G401 (cell line): Measurements from ENCODE around the gene TOMM40. TPM values are rescaled to one million over a fixed set of nuclear protein-coding genes. Genes with fewer than 3 reads are reported as not detected.
"Not testable (repeated sequence)": the region's sequence is repeated elsewhere in the genome, so short reads cannot be mapped to it uniquely, and the experiment has no call there.

Experiments
- DNase-seq: peaks from one replicate; pipeline ENCODE4 v3.0.0-alpha.2; 2015; ENCODE audit warnings: low spot score
- in situ Hi-C: cut with HindIII; loops from 2 replicates; pipeline ENCODE4 v1.10.0; 2016; ENCODE audit warnings: low sequenced_read_pairs, mixed read lengths
- total RNA-seq: library from RNA; depleted of rRNA; stranded (reverse); fragments of >200 nt; shearing (Covaris generic); gene quantifications from 2 replicates; pipeline ENCODE4 v1.2.3, GENCODE V29; 2014

The TOMM40 gene
- total RNA-seq, 1 experiment from 2014 or later: 256 TPM

DNA sequence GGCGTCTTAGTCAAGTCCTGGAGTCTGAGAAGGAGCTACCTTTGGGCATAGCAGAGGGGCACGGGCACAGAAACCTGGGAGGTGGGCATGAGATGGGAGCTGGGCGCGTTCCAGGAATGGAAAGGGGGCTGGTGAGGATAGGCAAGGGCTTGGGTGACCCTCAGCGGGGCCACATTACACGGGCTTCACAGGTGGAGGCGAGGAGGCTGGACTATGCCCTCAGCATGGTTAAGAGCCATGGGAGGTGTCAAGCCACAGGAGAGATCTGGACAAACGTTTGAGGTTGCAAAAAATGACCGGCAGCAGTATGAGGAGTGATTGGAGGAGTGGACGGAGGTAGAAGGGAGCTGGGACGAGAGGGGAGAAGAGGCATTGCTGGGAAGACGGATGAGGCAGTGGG is 23.5 kb upstream of the TOMM40 start:
- in situ Hi-C loops: no loop called here
- no peak for DNase-seq

- in situ Hi-C loops: no loop called here
- no peak for DNase-seq
Measured at GRCh38 chr19:44869733-44870470, 21.2 kb upstream of the TOMM40 start.

DNA sequence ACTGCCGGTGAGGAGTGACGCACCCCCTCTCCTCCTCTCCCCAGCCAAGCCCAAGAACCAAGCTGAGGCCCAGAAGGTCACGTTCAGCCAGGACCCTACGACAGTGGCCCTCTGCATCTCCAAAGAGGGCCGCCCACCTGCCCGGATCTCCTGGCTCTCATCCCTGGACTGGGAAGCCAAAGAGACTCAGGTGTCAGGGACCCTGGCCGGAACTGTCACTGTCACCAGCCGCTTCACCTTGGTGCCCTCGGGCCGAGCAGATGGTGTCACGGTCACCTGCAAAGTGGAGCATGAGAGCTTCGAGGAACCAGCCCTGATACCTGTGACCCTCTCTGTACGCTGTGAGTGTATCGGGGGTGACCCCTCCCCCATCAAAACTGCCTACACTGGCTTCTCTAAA is 19.2 kb upstream of the TOMM40 start:
- in situ Hi-C loops: no loop called here
- no peak for DNase-seq

GRCh38 chr19:44872661-44873060 is 18.4 kb upstream of the TOMM40 start:
- in situ Hi-C loops: no loop called here

DNA sequence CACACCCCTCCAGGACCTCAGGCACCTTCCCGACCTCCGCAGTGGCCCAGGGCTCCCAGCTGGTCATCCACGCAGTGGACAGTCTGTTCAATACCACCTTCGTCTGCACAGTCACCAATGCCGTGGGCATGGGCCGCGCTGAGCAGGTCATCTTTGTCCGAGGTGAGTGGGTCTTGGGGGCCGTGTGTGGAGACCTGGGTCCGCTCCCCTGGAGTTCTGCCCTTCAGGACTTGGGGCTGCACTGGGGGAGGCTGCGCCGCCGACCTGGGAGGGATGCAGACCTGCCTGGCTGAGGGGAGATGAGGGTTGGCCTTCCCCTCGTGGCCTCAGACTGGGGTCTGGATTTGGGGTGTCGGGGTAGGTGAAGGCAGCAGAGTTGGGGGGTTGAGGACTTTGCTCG is 16.7 kb upstream of the TOMM40 start:
- in situ Hi-C loops: no loop called here
- DNase-seq: no peak

More at GRCh38 chr19:44872661-44873060, 18.4 kb upstream of the TOMM40 start:
- DNase-seq: no peak

DNA sequence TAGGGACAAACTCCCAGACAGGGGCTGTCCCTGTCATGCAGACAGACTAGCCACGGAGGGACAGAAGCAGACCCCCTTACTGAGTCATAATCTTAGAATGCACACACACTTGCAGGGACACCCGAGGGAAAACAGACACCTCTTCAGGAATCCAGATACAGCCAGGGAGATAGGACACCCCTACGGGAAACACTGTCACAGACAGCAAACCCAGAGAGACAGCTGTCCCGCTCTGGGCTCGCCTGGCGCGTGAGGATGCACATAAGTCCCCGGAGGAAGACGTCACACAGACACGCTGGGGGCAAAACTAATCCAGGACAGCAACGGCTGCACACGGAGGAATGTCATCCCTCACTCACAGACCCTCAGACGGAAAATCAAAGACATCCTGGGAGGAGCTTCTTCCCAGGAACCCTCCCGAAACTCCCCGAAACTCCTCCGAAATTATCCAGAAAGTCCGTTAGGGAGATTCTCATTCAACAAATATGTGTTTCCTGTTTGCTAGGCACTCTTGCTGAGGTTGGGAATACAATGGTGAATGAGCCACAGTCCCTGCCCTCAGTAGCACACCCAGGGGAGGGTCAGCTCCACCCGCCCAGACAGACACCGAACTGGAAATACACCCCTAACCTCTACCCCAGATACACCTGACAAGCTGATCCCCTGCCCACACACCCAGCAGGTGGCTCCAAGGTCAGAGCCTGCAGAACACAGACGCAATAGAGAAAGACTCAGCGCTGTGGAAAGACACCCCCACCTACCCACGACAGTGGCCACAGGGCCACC is 15.2 kb upstream of the TOMM40 start:
- DNase-seq: no peak

DNA sequence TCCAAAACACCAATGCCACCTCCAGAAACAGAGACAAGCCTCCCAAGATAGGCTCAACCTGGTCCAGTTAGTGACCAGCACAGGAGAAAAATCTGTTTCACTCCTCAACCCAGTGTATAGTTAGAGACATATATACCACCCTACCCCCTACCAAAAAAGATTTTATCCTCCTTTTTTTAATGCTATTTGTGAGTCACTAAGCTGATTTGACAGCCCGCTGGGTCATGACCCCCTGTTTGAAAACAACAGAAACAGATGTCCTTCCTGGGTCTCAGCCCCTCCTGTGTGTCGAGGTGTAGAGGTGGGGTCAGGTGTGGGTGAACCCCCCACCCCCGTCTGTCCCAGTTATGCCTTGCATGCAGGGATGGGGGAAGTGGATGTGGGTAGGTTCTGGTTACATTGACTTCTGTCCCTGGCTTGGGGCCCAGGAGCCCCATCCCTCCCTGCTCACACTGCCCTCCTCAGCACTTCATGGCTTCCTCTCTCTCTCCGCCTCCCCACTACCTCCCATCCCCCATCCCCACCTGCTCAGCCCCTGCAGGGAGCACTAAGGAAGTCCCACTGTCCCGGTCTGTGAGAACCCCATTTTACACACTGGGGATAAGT is 14.0 kb upstream of the TOMM40 start:
- DNase-seq: no peak
- in situ Hi-C loops: no loop called here

More for the DNA sequence above, 15.2 kb upstream of the TOMM40 start:
- in situ Hi-C loops: no loop called here

DNA sequence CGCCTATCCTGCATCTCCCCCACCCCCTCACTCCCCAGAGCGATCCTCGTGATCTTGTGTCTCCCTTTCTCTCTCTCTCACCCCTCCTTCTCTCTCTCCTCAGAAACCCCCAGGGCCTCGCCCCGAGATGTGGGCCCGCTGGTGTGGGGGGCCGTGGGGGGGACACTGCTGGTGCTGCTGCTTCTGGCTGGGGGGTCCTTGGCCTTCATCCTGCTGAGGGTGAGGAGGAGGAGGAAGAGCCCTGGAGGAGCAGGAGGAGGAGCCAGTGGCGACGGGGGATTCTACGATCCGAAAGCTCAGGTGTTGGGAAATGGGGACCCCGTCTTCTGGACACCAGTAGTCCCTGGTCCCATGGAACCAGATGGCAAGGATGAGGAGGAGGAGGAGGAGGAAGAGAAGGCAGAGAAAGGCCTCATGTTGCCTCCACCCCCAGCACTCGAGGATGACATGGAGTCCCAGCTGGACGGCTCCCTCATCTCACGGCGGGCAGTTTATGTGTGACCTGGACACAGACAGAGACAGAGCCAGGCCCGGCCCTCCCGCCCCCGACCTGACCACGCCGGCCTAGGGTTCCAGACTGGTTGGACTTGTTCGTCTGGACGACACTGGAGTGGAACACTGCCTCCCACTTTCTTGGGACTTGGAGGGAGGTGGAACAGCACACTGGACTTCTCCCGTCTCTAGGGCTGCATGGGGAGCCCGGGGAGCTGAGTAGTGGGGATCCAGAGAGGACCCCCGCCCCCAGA is 12.8 kb upstream of the TOMM40 start:
- no peak for DNase-seq

GRCh38 chr19:44879309-44880065 is 11.6 kb upstream of the TOMM40 start:
- DNase-seq: no peak
- in situ Hi-C loops: no loop called here

More for the DNA sequence above, 12.8 kb upstream of the TOMM40 start:
- in situ Hi-C loops: no loop called here

GRCh38 chr19:44882063-44882462 is 9.0 kb upstream of the TOMM40 start:
- DNase-seq: no peak
- in situ Hi-C loops: no loop called here

DNA sequence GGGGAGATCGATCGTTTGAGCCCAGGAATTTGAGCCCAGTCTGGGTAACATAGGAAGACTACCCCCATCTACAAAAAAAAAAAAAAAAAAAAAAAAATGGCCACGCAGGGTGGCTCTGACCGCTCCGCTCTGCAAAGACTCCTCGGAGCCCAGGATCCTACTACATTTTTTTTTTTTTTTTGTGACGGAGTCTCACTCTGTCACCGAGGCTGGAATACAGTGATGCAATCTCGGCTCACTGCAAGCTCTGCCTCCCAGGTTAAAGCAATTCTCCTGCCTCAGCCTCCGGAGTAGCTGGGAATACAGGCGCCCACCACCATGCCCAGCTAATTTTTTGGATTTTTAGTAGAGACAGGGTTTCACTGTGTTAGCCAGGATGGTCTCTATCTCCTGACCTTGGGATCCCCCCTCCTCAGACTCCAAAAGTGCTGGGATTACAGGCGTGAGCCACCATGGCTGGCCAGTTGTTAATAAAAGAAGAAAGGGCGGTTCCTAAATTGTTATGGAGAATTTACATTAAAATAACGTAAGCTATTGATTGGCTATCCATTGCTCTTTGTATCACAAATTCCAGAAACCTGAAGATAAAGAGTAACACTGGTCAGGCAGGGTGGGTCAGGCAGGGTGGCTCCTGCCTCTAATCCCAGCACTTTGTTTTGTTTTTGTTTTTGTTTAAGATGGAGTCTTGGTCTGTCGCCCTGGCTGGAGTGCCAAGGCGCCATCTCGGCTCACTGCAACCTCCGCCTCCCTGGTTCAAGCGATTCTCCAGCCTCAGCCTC is 8.2 kb upstream of the TOMM40 start:
- in situ Hi-C loops: not testable (repeated sequence)

GRCh38 chr19:44883922-44884321 is 7.1 kb upstream of the TOMM40 start:
- DNase-seq: no peak
- in situ Hi-C loops: no loop called here

More for the DNA sequence above, 8.2 kb upstream of the TOMM40 start:
- DNase-seq: not testable (repeated sequence)

GRCh38 chr19:44884566-44884965 is 6.5 kb upstream of the TOMM40 start:
- in situ Hi-C loops: no loop called here
- no peak for DNase-seq

DNA sequence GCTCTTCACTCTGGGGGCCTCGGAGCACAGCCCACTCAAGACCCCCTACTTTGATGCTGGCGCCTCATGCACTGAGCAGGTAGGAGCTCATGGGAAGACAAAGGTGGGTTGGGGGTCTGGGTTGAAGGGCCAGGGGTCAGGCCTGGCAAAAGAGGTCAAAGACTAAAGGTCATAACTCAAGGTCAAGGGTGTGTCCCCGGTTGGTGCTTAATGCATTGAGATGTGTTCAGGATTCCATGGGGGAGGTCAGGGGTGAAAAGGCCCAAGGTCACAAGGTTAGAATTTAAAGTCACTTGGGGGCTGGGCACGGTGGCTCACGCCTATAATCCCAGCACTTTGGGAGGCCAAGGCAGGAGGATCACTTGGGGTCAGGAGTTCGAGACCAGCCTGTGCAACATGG is 4.9 kb upstream of the TOMM40 start:
- in situ Hi-C loops: no loop called here
- DNase-seq: no peak

DNA sequence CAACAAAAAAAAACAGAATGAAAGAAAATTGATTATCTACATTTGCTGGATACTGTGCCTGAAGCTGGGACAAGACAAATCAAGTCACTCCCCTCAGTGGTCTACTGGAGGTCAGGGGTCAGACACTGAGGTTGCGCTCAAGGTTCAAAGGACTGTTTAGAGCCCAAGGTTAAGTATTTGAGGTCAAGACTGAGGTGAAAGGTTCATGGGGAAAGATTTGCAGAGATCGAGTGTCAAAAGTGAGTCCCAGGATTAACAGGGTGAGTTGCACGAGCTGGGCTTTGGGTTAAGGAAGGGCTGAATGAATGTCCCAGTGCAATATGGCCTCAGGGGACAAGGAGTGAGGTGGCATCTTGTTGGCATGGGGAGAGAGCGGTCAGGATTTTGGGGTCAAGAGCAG is 3.4 kb upstream of the TOMM40 start:
- no peak for DNase-seq
- in situ Hi-C loops: no loop called here

GRCh38 chr19:44888335-44888734 is 2.7 kb upstream of the TOMM40 start:
- in situ Hi-C loops: not testable (repeated sequence)

DNA sequence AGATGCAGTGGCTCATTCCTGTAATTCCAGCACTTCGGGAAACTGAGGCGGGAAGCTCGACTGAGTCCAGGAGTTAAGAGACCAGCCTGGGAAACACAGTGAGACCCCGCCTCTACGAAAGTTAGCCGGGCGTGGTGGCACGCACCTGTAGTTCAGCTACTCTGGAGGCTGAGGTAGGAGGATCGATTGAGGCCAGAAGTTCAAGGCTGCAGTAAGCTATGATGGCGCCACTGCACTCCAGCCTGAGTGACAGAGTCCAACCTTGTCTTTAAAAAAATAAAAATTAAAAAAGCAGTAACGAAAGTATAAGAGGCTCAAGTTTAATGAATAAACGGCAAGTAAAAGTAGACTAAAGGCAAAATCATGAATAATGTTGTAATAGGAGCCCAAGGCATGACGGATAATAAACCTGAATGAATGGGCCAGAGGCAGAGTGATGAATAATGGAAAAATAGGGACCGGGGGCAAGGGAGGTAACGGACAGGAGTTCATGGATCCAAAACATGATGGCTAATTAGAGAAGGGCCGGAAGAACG is 1.2 kb upstream of the TOMM40 start:
- in situ Hi-C loops: no loop called here

More at GRCh38 chr19:44888335-44888734, 2.7 kb upstream of the TOMM40 start:
- DNase-seq: not testable (repeated sequence)

More for the DNA sequence above, 1.2 kb upstream of the TOMM40 start:
- DNase-seq: no peak
